Measurements from ENCODE around the gene RXRA. TPM values are rescaled to one million over a fixed set of nuclear protein-coding genes. Genes with fewer than 3 reads are reported as not detected.

Gene RXRA
- polyA plus RNA-seq, 1 donor from 2014 or later: 2.7 TPM

DNA sequence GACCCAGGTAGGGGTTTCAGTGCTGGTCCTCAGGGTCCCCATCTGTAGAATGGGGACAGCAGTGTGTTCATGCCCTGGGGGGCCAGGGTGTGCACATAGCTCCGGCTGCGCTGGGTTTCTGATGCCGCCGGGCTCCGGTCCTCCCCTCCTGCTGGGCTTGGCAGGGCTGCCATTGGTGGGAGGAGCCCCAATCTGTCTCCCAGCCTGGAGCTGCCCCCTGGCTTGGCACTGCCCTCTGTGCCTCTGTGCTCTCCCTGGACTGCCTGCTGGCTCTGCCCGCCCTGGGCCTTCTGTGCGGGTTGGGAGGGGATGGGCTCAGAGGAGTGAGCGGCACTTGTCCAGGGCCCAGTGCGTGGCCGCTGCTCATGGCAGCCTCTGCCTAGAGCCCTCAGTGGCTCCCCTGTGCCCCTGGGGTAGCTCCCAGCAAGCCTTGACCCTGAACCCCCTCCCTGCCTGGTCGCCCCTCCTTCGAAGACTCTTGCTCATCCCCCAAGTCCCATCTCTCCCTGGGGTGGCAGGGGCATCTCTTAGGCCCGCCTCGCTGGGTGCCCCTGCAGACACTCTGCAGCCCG, 35.7 kb downstream of the RXRA start:
- no peaks in the 10 kb centered on the region for H3K9me3 ChIP-seq (ENCODE audit: low read length)
- no peak overlapping the region for H2AFZ ChIP-seq (ENCODE audit: low read depth, low read length)
- no peaks in the 10 kb centered on the region for H3K9me2 ChIP-seq (ENCODE audit: insufficient read depth, low read length)
- no peaks in the 10 kb centered on the region for H3F3A ChIP-seq (ENCODE audit: insufficient read depth, low read length, poor library complexity, severe bottlenecking)
- H3K9ac ChIP-seq (ENCODE audit: low read length): no peak overlapping the region
- H3K27ac ChIP-seq (ENCODE audit: low read length): no peak overlapping the region
- TF ChIP-seq TAF1 (IDR thresholded peaks at IDR 0.05; ENCODE audit: low read depth) (no peak), RAD21 (conservative IDR thresholded peaks at IDR 0.05) (no peak), SMC3 (conservative IDR thresholded peaks at IDR 0.05; ENCODE audit: poor library complexity) (no peak), MXI1 (conservative IDR thresholded peaks at IDR 0.05; ENCODE audit: poor library complexity, severe bottlenecking) (no peak), POLR2AphosphoS5 (IDR thresholded peaks at IDR 0.05) (no peak), EZH2 (IDR thresholded peaks at IDR 0.05; ENCODE audit: borderline replicate concordance, insufficient read depth, low read length, poor library complexity, severe bottlenecking) (no peak), EP300 (conservative IDR thresholded peaks at IDR 0.05; ENCODE audit: poor library complexity, severe bottlenecking) (no peak)
- TF ChIP-seq, protein P1, sequence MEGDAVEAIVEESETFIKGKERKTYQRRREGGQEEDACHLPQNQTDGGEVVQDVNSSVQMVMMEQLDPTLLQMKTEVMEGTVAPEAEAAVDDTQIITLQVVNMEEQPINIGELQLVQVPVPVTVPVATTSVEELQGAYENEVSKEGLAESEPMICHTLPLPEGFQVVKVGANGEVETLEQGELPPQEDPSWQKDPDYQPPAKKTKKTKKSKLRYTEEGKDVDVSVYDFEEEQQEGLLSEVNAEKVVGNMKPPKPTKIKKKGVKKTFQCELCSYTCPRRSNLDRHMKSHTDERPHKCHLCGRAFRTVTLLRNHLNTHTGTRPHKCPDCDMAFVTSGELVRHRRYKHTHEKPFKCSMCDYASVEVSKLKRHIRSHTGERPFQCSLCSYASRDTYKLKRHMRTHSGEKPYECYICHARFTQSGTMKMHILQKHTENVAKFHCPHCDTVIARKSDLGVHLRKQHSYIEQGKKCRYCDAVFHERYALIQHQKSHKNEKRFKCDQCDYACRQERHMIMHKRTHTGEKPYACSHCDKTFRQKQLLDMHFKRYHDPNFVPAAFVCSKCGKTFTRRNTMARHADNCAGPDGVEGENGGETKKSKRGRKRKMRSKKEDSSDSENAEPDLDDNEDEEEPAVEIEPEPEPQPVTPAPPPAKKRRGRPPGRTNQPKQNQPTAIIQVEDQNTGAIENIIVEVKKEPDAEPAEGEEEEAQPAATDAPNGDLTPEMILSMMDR (IDR thresholded peaks at IDR 0.05; ENCODE audit: poor library complexity, severe bottlenecking): no peak
- TF ChIP-seq, protein P2, sequence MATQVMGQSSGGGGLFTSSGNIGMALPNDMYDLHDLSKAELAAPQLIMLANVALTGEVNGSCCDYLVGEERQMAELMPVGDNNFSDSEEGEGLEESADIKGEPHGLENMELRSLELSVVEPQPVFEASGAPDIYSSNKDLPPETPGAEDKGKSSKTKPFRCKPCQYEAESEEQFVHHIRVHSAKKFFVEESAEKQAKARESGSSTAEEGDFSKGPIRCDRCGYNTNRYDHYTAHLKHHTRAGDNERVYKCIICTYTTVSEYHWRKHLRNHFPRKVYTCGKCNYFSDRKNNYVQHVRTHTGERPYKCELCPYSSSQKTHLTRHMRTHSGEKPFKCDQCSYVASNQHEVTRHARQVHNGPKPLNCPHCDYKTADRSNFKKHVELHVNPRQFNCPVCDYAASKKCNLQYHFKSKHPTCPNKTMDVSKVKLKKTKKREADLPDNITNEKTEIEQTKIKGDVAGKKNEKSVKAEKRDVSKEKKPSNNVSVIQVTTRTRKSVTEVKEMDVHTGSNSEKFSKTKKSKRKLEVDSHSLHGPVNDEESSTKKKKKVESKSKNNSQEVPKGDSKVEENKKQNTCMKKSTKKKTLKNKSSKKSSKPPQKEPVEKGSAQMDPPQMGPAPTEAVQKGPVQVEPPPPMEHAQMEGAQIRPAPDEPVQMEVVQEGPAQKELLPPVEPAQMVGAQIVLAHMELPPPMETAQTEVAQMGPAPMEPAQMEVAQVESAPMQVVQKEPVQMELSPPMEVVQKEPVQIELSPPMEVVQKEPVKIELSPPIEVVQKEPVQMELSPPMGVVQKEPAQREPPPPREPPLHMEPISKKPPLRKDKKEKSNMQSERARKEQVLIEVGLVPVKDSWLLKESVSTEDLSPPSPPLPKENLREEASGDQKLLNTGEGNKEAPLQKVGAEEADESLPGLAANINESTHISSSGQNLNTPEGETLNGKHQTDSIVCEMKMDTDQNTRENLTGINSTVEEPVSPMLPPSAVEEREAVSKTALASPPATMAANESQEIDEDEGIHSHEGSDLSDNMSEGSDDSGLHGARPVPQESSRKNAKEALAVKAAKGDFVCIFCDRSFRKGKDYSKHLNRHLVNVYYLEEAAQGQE (IDR thresholded peaks at IDR 0.05; ENCODE audit: borderline replicate concordance): no peak
- no peaks in the 10 kb centered on the region for H3K79me2 ChIP-seq (replicated peaks; ENCODE audit: insufficient read depth, low read length)
- no peak overlapping the region for H3K4me2 ChIP-seq (ENCODE audit: low read length)
- no peak overlapping the region for H3K4me3 ChIP-seq (ENCODE audit: low read length)
- H4K20me1 ChIP-seq (ENCODE audit: insufficient read depth): no peaks in the 10 kb centered on the region
- H3K27me3 ChIP-seq (ENCODE audit: insufficient read depth, low read depth, low read length): no peaks in the 10 kb centered on the region
- no peaks in the 10 kb centered on the region for H3K36me3 ChIP-seq (ENCODE audit: insufficient read depth, low read length)

DNA sequence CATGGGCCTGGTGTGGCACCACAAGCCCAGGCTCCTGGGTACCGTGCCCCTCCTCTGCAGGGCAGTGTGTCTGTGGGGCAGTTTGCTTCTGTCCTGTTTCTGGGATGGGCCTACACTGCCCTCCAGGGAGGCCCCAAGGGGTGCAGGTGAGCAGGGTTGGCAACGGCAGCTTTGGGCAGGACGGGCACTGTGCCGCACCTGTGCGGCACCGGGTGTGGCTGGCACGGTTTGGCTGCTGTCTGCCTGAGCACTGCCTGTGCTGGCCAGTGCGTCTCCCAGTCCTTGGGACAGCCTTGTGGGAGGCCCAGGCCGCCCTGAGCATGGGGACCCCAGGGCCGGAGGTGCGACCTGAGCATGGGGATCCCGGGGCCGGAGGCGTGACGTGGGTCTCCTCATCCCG, 37.2 kb downstream of the RXRA start:
- no peaks in the 10 kb centered on the region for H3K9me2 ChIP-seq (ENCODE audit: insufficient read depth, low read length)
- H3K27me3 ChIP-seq (ENCODE audit: insufficient read depth, low read depth, low read length): no peaks in the 10 kb centered on the region
- H3K4me2 ChIP-seq (ENCODE audit: low read length): no peak overlapping the region
- no peaks in the 10 kb centered on the region for H4K20me1 ChIP-seq (ENCODE audit: insufficient read depth)
- no peak overlapping the region for H3K27ac ChIP-seq (ENCODE audit: low read length)
- H3F3A ChIP-seq (ENCODE audit: insufficient read depth, low read length, poor library complexity, severe bottlenecking): no peaks in the 10 kb centered on the region
- H3K4me3 ChIP-seq (ENCODE audit: low read length): no peak overlapping the region
- H3K36me3 ChIP-seq (ENCODE audit: insufficient read depth, low read length): no peaks in the 10 kb centered on the region
- no peaks in the 10 kb centered on the region for H3K9me3 ChIP-seq (ENCODE audit: low read length)
- no peak overlapping the region for H3K9ac ChIP-seq (ENCODE audit: low read length)
- no peak overlapping the region for H2AFZ ChIP-seq (ENCODE audit: low read depth, low read length)
- TF ChIP-seq TAF1 (IDR thresholded peaks at IDR 0.05; ENCODE audit: low read depth) (no peak), POLR2AphosphoS5 (IDR thresholded peaks at IDR 0.05) (no peak), RAD21 (conservative IDR thresholded peaks at IDR 0.05) (no peak), EZH2 (IDR thresholded peaks at IDR 0.05; ENCODE audit: borderline replicate concordance, insufficient read depth, low read length, poor library complexity, severe bottlenecking) (no peak), MXI1 (conservative IDR thresholded peaks at IDR 0.05; ENCODE audit: poor library complexity, severe bottlenecking) (no peak), SMC3 (conservative IDR thresholded peaks at IDR 0.05; ENCODE audit: poor library complexity) (no peak), EP300 (conservative IDR thresholded peaks at IDR 0.05; ENCODE audit: poor library complexity, severe bottlenecking) (no peak)
- TF ChIP-seq, protein P1 (IDR thresholded peaks at IDR 0.05; ENCODE audit: poor library complexity, severe bottlenecking): no peak
- TF ChIP-seq, protein P2 (IDR thresholded peaks at IDR 0.05; ENCODE audit: borderline replicate concordance): no peak
- no peaks in the 10 kb centered on the region for H3K79me2 ChIP-seq (replicated peaks; ENCODE audit: insufficient read depth, low read length)
